Ishikawa (cell line): ENCODE results near the gene STARD8.

Source experiments
- CEBPB ChIP-seq: IDR thresholded peaks from 2 replicates; pipeline ENCODE4 v1.6.1; 2012
- RAD21 ChIP-seq: IDR thresholded peaks from 2 replicates; pipeline ENCODE4 v1.6.1; 2012; ENCODE audit warnings: low read depth
- REST ChIP-seq: IDR thresholded peaks from 2 replicates; pipeline ENCODE4 v1.6.1; 2012; ENCODE audit warnings: low read depth, mild to moderate bottlenecking
- USF1 ChIP-seq: IDR thresholded peaks from 2 replicates; pipeline ENCODE4 v1.6.1; 2012

GRCh38 chrX:68720851-68721250, 73.4 kb downstream of the STARD8 start:
- TF ChIP-seq RAD21 = no peak
- no peak for TF ChIP-seq REST
- TF ChIP-seq USF1 = no peak
- TF ChIP-seq CEBPB = no peak
